Fibroblast of lung (primary cell): ENCODE data around the gene ZNF300. TPM values are rescaled to one million over a fixed set of nuclear protein-coding genes. Genes with fewer than 3 reads are reported as not detected.

Experiments
- DNase-seq, 2 donors: peaks; one replicate each; pipeline versions ENCODE4 v3.0.0 to v3.0.0-alpha.2; 2010; ENCODE audit warnings: low read depth in 2 of 2
- H2AFZ ChIP-seq: 2 replicates; pipeline ENCODE4 v1.5.1; 2012; ENCODE audit warnings: low read length, control low read depth, inconsistent platforms
- H3K27ac ChIP-seq: 2 replicates; pipeline ENCODE4 v1.5.1; 2011; ENCODE audit warnings: low read length, control low read depth; ENCODE audit not compliant: insufficient read depth
- H3K27me3 ChIP-seq: 2 replicates; pipeline ENCODE4 v1.5.1; 2011; ENCODE audit warnings: mild to moderate bottlenecking, low read length; ENCODE audit not compliant: control insufficient read depth, insufficient read depth
- H3K36me3 ChIP-seq: 2 replicates; pipeline ENCODE4 v1.5.1; 2011; ENCODE audit warnings: low read length; ENCODE audit not compliant: control insufficient read depth, insufficient read depth
- H3K4me1 ChIP-seq: 2 replicates; pipeline ENCODE4 v1.5.1; 2011; ENCODE audit warnings: low read length; ENCODE audit not compliant: control insufficient read depth, insufficient read depth; ENCODE audit errors: extremely low read depth
- H3K4me2 ChIP-seq: 2 replicates; pipeline ENCODE4 v1.5.1; 2011; ENCODE audit warnings: low read length, control low read depth; ENCODE audit not compliant: insufficient read depth; ENCODE audit errors: extremely low read depth
- H3K4me3 ChIP-seq, 4 experiments: fragments of 200-600 bp in 1 of 4; sonication (generic) in 1 of 4; replicated peaks in 1 of 4; 2 replicates each; pipeline ENCODE4 v1.5.1; 2011 to 2016; ENCODE audit warnings: low read length in 4 of 4, low read depth in 3 of 4, mild to moderate bottlenecking in 3 of 4, control low read depth in 2 of 4, inconsistent platforms in 1 of 4, mixed read lengths in 1 of 4; ENCODE audit not compliant: insufficient read depth in 1 of 4; ENCODE audit errors: control extremely low read depth in 1 of 4
- H3K79me2 ChIP-seq: 2 replicates; pipeline ENCODE4 v1.5.1; 2012; ENCODE audit warnings: mild to moderate bottlenecking, low read length, inconsistent platforms; ENCODE audit not compliant: control insufficient read depth, insufficient read depth
- H3K9ac ChIP-seq: 2 replicates; pipeline ENCODE4 v1.5.1; 2011; ENCODE audit warnings: mild to moderate bottlenecking, low read length, control low read depth; ENCODE audit not compliant: insufficient read depth
- H3K9me3 ChIP-seq: 2 replicates; pipeline ENCODE4 v1.5.1; 2012; ENCODE audit warnings: low read depth, low read length; ENCODE audit not compliant: control insufficient read depth, insufficient read depth
- H4K20me1 ChIP-seq: 2 replicates; pipeline ENCODE4 v1.5.1; 2011; ENCODE audit warnings: low read length; ENCODE audit not compliant: control insufficient read depth, insufficient read depth; ENCODE audit errors: extremely low read depth
- EZH2 ChIP-seq: IDR thresholded peaks from 2 replicates; pipeline ENCODE4 v1.5.1; 2012; ENCODE audit warnings: low read length, control low read depth, mild to moderate bottlenecking; ENCODE audit errors: missing control alignments
- polyA plus RNA-seq, 2 donors: library from polyadenylated mRNA; depleted of rRNA in 1 of 2; stranded (reverse) in 1 of 2; unstranded in 1 of 2; fragments of >200 nt; gene quantifications; 2 replicates each; pipeline ENCODE4 v1.2.1, GENCODE V29; 2011 to 2012; ENCODE audit warnings: missing spikeins in 1 of 2
- total RNA-seq: library from RNA; depleted of rRNA; stranded (reverse); fragments of >200 nt; gene quantifications from 2 replicates; pipeline ENCODE4 v1.2.1, GENCODE V29; 2014
- TF ChIP-seq, protein P1 (sequence below), 2 donors: IDR thresholded peaks in 1 of 2; conservative IDR thresholded peaks in 1 of 2; 1 replicate in 1 of 2; 2 replicates in 1 of 2; pipeline ENCODE4 v1.5.1; 2011 to 2012; ENCODE audit warnings: low read length in 2 of 2, control low read depth in 1 of 2, inconsistent platforms in 1 of 2, low read depth in 1 of 2, mild to moderate bottlenecking in 1 of 2

ZNF300 gene
- total and polyA plus RNA-seq, 2 donors (not counting 1 experiment from before 2014, with no cell fraction given), result 5.2 to 9.9 TPM

DNA sequence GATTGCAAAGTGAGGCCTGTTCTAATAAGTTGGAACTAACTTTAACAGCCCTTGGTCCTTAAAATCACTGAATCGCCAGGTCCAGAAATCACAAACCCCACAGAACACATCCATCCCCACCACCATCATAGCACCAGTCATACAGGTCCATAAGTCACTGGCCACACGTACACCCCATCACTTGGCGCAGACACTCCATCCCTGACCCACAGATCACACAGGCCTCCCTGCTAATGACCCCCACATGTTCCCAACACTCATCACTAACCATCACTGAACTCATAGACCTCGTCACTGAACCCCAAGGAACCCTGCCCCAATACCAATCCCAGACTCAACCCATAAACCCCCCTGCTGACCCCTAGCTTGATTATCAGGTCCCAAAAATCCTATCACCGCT is 41.2 kb upstream of the ZNF300 start:
- peak overlapping the region; percentile 58 to 85 (median 70) for H3K4me3 ChIP-seq
- peak overlapping the region; percentile 93 for H2AFZ ChIP-seq
- H3K9ac ChIP-seq, result peak overlapping the region; percentile 59
- no peaks in the 10 kb centered on the region for H3K9me3 ChIP-seq
- H3K4me2 ChIP-seq, result peak overlapping the region; percentile 75
- H3K79me2 ChIP-seq, result no peaks in the 10 kb centered on the region
- H3K27me3 ChIP-seq, result no peaks in the 10 kb centered on the region
- no peaks in the 10 kb centered on the region for H3K36me3 ChIP-seq
- peak overlapping the region; percentile 90 for H3K27ac ChIP-seq
- DNase-seq, result peak; percentile 11 to 38
- TF ChIP-seq, protein P1, sequence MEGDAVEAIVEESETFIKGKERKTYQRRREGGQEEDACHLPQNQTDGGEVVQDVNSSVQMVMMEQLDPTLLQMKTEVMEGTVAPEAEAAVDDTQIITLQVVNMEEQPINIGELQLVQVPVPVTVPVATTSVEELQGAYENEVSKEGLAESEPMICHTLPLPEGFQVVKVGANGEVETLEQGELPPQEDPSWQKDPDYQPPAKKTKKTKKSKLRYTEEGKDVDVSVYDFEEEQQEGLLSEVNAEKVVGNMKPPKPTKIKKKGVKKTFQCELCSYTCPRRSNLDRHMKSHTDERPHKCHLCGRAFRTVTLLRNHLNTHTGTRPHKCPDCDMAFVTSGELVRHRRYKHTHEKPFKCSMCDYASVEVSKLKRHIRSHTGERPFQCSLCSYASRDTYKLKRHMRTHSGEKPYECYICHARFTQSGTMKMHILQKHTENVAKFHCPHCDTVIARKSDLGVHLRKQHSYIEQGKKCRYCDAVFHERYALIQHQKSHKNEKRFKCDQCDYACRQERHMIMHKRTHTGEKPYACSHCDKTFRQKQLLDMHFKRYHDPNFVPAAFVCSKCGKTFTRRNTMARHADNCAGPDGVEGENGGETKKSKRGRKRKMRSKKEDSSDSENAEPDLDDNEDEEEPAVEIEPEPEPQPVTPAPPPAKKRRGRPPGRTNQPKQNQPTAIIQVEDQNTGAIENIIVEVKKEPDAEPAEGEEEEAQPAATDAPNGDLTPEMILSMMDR (conservative IDR thresholded peaks at IDR 0.05 in 1 of 2, IDR thresholded peaks at IDR 0.05 in 1 of 2; ENCODE audit: low read depth in 1 of 2, low read length in 2 of 2), result no peak
- no peak for TF ChIP-seq EZH2
- no peaks in the 10 kb centered on the region for H4K20me1 ChIP-seq
- H3K4me1 ChIP-seq, result no peaks in the 10 kb centered on the region

DNA sequence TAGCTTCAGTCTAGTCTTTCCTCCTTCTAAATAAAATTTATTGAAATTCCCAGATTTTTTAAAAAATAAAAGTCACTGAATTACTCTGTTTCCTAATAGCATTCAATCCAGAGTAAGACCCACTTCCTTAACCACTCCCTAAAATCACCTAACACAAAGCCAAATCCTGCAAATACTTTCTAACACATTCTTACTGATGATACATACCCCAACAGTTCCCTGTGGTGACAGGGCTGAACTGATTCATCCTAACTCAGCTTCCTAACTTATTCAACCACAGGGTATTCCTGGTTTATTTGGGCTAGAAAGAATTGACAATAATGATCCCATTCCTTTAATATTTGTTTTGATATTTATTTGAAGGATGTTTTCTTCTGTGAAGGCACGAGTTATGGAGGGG is 40.7 kb upstream of the ZNF300 start:
- no peaks in the 10 kb centered on the region for H3K9me3 ChIP-seq
- H3K27ac ChIP-seq, result peak overlapping the region; percentile 90
- no peak overlapping the region for H3K4me2 ChIP-seq
- TF ChIP-seq, protein P1 (conservative IDR thresholded peaks at IDR 0.05 in 1 of 2, IDR thresholded peaks at IDR 0.05 in 1 of 2; ENCODE audit: low read depth in 1 of 2, low read length in 2 of 2), result no peak
- TF ChIP-seq EZH2, result no peak
- no peaks in the 10 kb centered on the region for H3K27me3 ChIP-seq
- DNase-seq, result peak; percentile 21 to 71
- no peak overlapping the region for H3K9ac ChIP-seq
- peak overlapping the region; percentile 93 for H2AFZ ChIP-seq
- H3K4me3 ChIP-seq, result peak overlapping the region in 3 of 4 experiments; percentile 58 to 85 (median 64)
- H4K20me1 ChIP-seq, result no peaks in the 10 kb centered on the region
- no peaks in the 10 kb centered on the region for H3K79me2 ChIP-seq
- H3K4me1 ChIP-seq, result no peaks in the 10 kb centered on the region
- no peaks in the 10 kb centered on the region for H3K36me3 ChIP-seq

DNA sequence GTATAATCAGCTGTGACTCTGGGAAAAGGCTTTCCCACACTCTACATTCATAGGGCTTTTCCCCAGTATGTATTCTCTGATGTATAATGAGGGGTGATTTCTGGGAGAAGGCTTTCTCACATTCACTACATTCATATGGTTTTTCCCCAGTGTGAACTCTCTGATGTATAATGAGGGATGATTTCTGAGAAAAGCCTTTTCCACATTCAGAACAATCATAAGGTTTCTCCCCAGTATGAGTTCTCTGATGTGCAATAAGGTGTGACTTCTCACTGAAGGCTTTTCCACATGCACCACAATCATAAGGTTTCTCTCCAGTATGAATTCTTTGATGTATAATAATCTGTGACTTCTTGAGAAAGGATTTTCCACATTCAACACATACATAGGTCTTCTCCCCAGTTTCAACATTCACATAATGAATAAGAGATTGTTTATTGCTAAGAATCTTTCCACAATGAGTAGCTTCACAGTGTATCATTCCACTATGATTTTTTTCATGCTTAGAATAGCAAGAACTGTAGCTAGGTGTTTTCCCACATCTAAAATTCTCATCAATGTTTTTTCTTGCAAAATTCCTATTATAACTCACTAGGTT is 26.7 kb upstream of the ZNF300 start:
- no peaks in the 10 kb centered on the region for H3K79me2 ChIP-seq
- H3K27ac ChIP-seq, result no peak overlapping the region
- no peak overlapping the region for H2AFZ ChIP-seq
- DNase-seq, result peak in 1 of 2 donors; percentile 17
- no peaks in the 10 kb centered on the region for H3K4me1 ChIP-seq
- no peaks in the 10 kb centered on the region for H3K36me3 ChIP-seq
- no peak overlapping the region for H3K4me2 ChIP-seq
- no peak for TF ChIP-seq EZH2
- TF ChIP-seq, protein P1 (conservative IDR thresholded peaks at IDR 0.05 in 1 of 2, IDR thresholded peaks at IDR 0.05 in 1 of 2; ENCODE audit: low read depth in 1 of 2, low read length in 2 of 2), result no peak
- H3K9me3 ChIP-seq, result peaks cover 4% of the 10 kb centered on the region
- no peaks in the 10 kb centered on the region for H4K20me1 ChIP-seq
- H3K9ac ChIP-seq, result no peak overlapping the region
- H3K4me3 ChIP-seq, result no peak overlapping the region
- no peaks in the 10 kb centered on the region for H3K27me3 ChIP-seq
